ENCODE data around the gene KIF19.

GRCh38 chr17:74297941-74298340 lies 28.1 kb upstream of the KIF19 start:
- TF ChIP-seq CTCF (IDR thresholded peaks at IDR 0.05; ENCODE audit: borderline replicate concordance, extremely low read depth, low read length, poor library complexity, severe bottlenecking) (no peak), EZH2 (IDR thresholded peaks at IDR 0.05; ENCODE audit: borderline replicate concordance, low read depth, low read length, severe bottlenecking) (no peak)

All from DND-41 (cell line).